HG02642 (cell line): ENCODE data around the gene OR1F1.
A peak's percentile ranks its signal among the peaks of the same experiment; 100 is the strongest.
"Not testable (repeated sequence)": the region's sequence is repeated elsewhere in the genome, so short reads cannot be mapped to it uniquely, and the experiment has no call there.

Experiments
- ATAC-seq: cut with Tn5 transposase; IDR thresholded peaks from one replicate; pipeline ENCODE4 v1.9.1; 2021; ENCODE audit warnings: mild to moderate bottlenecking; ENCODE audit not compliant: unreplicated experiment, poor library complexity

OR1F1 gene

GRCh38 chr16:3195975-3196374 lies 8.0 kb downstream of the OR1F1 start:
- ATAC-seq = no peak

GRCh38 chr16:3197694-3198333 lies 9.8 kb downstream of the OR1F1 start:
- ATAC-seq = not testable (repeated sequence)

GRCh38 chr16:3198334-3199072 lies 10.5 kb downstream of the OR1F1 start:
- ATAC-seq = no peak

GRCh38 chr16:3202903-3203539 lies 15.0 kb downstream of the OR1F1 start:
- no peak for ATAC-seq

- not testable (repeated sequence) for ATAC-seq
Observed at GRCh38 chr16:3205939-3206338, 17.9 kb downstream of the OR1F1 start.

- no peak for ATAC-seq
Observed at GRCh38 chr16:3207086-3207953, 19.3 kb downstream of the OR1F1 start.

GRCh38 chr16:3212006-3212405 lies 24.0 kb downstream of the OR1F1 start:
- ATAC-seq = no peak

GRCh38 chr16:3212567-3212966 lies 24.6 kb downstream of the OR1F1 start:
- ATAC-seq = no peak

- no peak for ATAC-seq
Observed at GRCh38 chr16:3214904-3215600, 27.0 kb downstream of the OR1F1 start.

- no peak for ATAC-seq
Observed at GRCh38 chr16:3215601-3216262, 27.7 kb downstream of the OR1F1 start.

- ATAC-seq = no peak
Observed at GRCh38 chr16:3216263-3216640, 28.2 kb downstream of the OR1F1 start.

- ATAC-seq = no peak
Observed at GRCh38 chr16:3220839-3221238, 32.8 kb downstream of the OR1F1 start.

- no peak for ATAC-seq
Observed at GRCh38 chr16:3223913-3224515, 36.0 kb downstream of the OR1F1 start.

GRCh38 chr16:3234543-3234856 lies 46.5 kb downstream of the OR1F1 start:
- no peak for ATAC-seq

GRCh38 chr16:3234857-3235561 lies 47.0 kb downstream of the OR1F1 start, which contains the start of gene ZNF200:
ZNF200 (minus strand) TSS chr16:3235158; CDS start chr16:3233755, 1,403 bp downstream.
- ATAC-seq = peak; percentile 92

- no peak for ATAC-seq
Observed at GRCh38 chr16:3235856-3236669, 48.1 kb downstream of the OR1F1 start.

GRCh38 chr16:3241761-3242160 lies 53.8 kb downstream of the OR1F1 start:
- no peak for ATAC-seq

GRCh38 chr16:3242709-3243108 lies 54.7 kb downstream of the OR1F1 start:
- no peak for ATAC-seq
